ENCODE measurements around the gene MYF6.

The MYF6 gene

DNA sequence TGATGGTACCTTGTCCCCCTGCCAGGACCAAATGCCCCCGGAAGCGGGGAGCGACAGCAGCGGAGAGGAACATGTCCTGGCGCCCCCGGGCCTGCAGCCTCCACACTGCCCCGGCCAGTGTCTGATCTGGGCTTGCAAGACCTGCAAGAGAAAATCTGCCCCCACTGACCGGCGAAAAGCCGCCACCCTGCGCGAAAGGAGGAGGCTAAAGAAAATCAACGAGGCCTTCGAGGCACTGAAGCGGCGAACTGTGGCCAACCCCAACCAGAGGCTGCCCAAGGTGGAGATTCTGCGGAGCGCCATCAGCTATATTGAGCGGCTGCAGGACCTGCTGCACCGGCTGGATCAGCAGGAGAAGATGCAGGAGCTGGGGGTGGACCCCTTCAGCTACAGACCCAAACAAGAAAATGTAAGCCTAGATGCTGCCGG, 410 bp downstream of the MYF6 start:
- no peak for TF ChIP-seq YY1 (IDR thresholded peaks at IDR 0.05; ENCODE audit: insufficient read depth, insufficient read length)
- TF ChIP-seq ZNF274 (IDR thresholded peaks at IDR 0.05; ENCODE audit: low read depth, low read length), result no peak
- TF ChIP-seq SUZ12 (IDR thresholded peaks at IDR 0.05; ENCODE audit: extremely low read depth, insufficient read depth, insufficient read length), result no peak
- H3K4me3 ChIP-seq (ENCODE audit: insufficient read length, low read depth), result no peak overlapping the region
- DNase-seq (ENCODE audit: low read depth, low spot score), result no peak
- no peak overlapping the region for H3K9ac ChIP-seq (ENCODE audit: insufficient read length, low read depth)
- no peaks in the 10 kb centered on the region for H3K4me1 ChIP-seq (ENCODE audit: insufficient read depth, insufficient read length)
- no peaks in the 10 kb centered on the region for H3K27me3 ChIP-seq (ENCODE audit: insufficient read depth, insufficient read length)
- H3K36me3 ChIP-seq (ENCODE audit: insufficient read depth, insufficient read length, low read length), result no peaks in the 10 kb centered on the region
- peaks cover 5% of the 10 kb centered on the region; the same call in 1 of the 2 replicates for H3K9me3 ChIP-seq (ENCODE audit: insufficient read depth, low read length)

GRCh38 chr12:80708259-80708974, 983 bp downstream of the MYF6 start:
- no peak overlapping the region for H3K9ac ChIP-seq (ENCODE audit: insufficient read length, low read depth)
- no peak for DNase-seq (ENCODE audit: low read depth, low spot score)
- no peak for TF ChIP-seq YY1 (IDR thresholded peaks at IDR 0.05; ENCODE audit: insufficient read depth, insufficient read length)
- no peak for TF ChIP-seq ZNF274 (IDR thresholded peaks at IDR 0.05; ENCODE audit: low read depth, low read length)
- no peak for TF ChIP-seq SUZ12 (IDR thresholded peaks at IDR 0.05; ENCODE audit: extremely low read depth, insufficient read depth, insufficient read length)
- H3K27me3 ChIP-seq (ENCODE audit: insufficient read depth, insufficient read length), result no peaks in the 10 kb centered on the region
- H3K36me3 ChIP-seq (ENCODE audit: insufficient read depth, insufficient read length, low read length), result no peaks in the 10 kb centered on the region
- H3K4me3 ChIP-seq (ENCODE audit: insufficient read length, low read depth), result no peak overlapping the region
- H3K9me3 ChIP-seq (ENCODE audit: insufficient read depth, low read length), result peaks cover 5% of the 10 kb centered on the region; the same call in 1 of the 2 replicates
- H3K4me1 ChIP-seq (ENCODE audit: insufficient read depth, insufficient read length), result no peaks in the 10 kb centered on the region

- Histone ChIP-seq H3K27me3 (ENCODE audit: insufficient read depth, insufficient read length) (no peaks in the 10 kb centered on the region), H3K4me1 (ENCODE audit: insufficient read depth, insufficient read length) (no peaks in the 10 kb centered on the region)
Measured at GRCh38 chr12:80708975-80709328, 1.5 kb downstream of the MYF6 start.

DNA sequence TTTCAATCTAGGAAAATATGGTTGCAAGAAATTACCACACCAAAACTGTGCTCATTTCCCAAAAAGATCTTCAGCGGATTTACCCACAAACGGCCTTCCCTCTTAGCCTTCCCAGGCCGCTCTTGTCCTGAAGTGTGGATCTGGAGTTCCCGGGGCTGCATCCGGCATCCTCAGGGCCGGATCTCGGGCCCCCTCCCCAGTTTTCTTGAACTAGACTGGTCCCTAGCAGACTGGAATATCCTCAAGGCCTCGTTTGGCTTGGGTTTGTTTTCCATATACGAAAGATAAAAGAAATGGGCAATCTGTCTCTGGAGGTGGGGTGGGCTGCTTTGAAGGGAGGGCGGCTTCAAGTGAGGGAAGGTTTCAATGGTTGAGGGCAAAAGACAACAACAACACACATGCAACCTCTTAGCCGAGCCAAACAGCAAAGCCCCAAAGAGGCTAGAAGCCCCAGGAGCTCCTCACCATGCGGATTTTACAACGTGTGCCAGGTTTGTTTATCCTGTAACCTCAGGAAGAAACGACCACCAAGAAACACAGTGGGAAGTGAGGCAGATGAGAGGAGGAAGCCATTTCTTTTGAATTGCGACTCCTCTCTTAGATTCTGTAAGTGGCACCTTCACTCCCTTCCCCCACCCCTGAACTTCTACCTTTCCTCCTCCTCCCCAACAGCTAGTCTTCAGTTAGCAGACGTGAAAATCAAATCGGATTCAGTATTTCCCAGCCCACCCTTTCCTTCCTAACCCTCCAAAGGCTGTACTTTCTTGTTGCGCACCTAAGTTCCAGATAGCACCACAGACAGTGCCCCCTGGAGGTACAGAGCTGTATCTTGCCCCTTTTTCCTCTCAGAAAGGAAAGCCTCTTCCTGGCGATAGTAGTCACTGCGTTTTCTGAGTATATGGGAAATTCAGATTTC, 2.6 kb downstream of the MYF6 start:
- TF ChIP-seq ZNF274 (IDR thresholded peaks at IDR 0.05; ENCODE audit: low read depth, low read length) (no peak), YY1 (IDR thresholded peaks at IDR 0.05; ENCODE audit: insufficient read depth, insufficient read length) (no peak), SUZ12 (IDR thresholded peaks at IDR 0.05; ENCODE audit: extremely low read depth, insufficient read depth, insufficient read length) (no peak)
- H3K9ac ChIP-seq (ENCODE audit: insufficient read length, low read depth), result no peak overlapping the region
- peak; percentile 35 for DNase-seq (ENCODE audit: low read depth, low spot score)
- H3K36me3 ChIP-seq (ENCODE audit: insufficient read depth, insufficient read length, low read length), result no peaks in the 10 kb centered on the region
- peaks cover 5% of the 10 kb centered on the region; the same call in 1 of the 2 replicates for H3K9me3 ChIP-seq (ENCODE audit: insufficient read depth, low read length)
- peaks cover 2% of the 10 kb centered on the region for H3K4me1 ChIP-seq (ENCODE audit: insufficient read depth, insufficient read length)
- H3K4me3 ChIP-seq (ENCODE audit: insufficient read length, low read depth), result no peak overlapping the region
- H3K27me3 ChIP-seq (ENCODE audit: insufficient read depth, insufficient read length), result no peaks in the 10 kb centered on the region

More at GRCh38 chr12:80708975-80709328, 1.5 kb downstream of the MYF6 start:
- no peak for DNase-seq (ENCODE audit: low read depth, low spot score)
- Histone ChIP-seq H3K9ac (ENCODE audit: insufficient read length, low read depth) (no peak overlapping the region), H3K4me3 (ENCODE audit: insufficient read length, low read depth) (no peak overlapping the region), H3K36me3 (ENCODE audit: insufficient read depth, insufficient read length, low read length) (no peaks in the 10 kb centered on the region), H3K9me3 (ENCODE audit: insufficient read depth, low read length) (peaks cover 5% of the 10 kb centered on the region; the same call in 1 of the 2 replicates)
- TF ChIP-seq ZNF274 (IDR thresholded peaks at IDR 0.05; ENCODE audit: low read depth, low read length), result no peak
- TF ChIP-seq YY1 (IDR thresholded peaks at IDR 0.05; ENCODE audit: insufficient read depth, insufficient read length), result no peak
- no peak for TF ChIP-seq SUZ12 (IDR thresholded peaks at IDR 0.05; ENCODE audit: extremely low read depth, insufficient read depth, insufficient read length)

DNA sequence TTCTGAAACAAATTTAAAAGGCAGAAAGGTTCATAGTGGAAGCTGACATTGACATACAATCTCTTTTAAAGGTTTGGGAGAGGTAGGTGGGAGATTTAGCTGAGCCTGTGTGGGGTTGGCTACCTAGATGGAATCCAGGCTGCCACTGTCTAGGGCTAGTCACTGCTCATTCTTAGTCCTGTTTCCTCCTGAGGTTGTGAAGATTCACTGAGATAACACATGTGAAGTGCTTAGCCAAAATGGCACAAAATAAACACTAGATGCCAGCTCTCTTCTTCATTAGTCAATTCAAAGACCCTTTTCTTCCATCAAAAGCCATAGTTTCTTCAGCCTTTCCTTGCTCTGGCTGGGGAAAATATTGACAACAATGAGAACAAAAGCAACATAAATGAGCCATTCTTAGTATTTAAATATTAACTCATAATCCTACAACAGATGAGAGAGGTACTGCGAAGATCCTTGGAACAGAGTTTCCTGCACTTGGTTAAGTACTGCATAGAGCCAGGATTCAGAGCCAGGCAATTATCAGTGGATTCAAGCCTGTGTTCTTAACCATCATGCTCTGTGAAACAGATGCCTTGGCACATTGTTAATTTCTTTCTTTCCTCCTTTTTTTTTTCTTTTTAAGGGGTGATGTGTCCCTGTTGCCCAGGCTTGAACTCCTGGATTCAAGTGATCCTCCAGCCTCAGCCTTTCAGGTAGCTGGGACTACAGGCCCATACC, 3.5 kb downstream of the MYF6 start:
- no peak overlapping the region for H3K4me3 ChIP-seq (ENCODE audit: insufficient read length, low read depth)
- H3K36me3 ChIP-seq (ENCODE audit: insufficient read depth, insufficient read length, low read length), result no peaks in the 10 kb centered on the region
- no peak for DNase-seq (ENCODE audit: low read depth, low spot score)
- no peak overlapping the region for H3K9ac ChIP-seq (ENCODE audit: insufficient read length, low read depth)
- TF ChIP-seq ZNF274 (IDR thresholded peaks at IDR 0.05; ENCODE audit: low read depth, low read length), result no peak
- no peak for TF ChIP-seq YY1 (IDR thresholded peaks at IDR 0.05; ENCODE audit: insufficient read depth, insufficient read length)
- no peak for TF ChIP-seq SUZ12 (IDR thresholded peaks at IDR 0.05; ENCODE audit: extremely low read depth, insufficient read depth, insufficient read length)
- H3K9me3 ChIP-seq (ENCODE audit: insufficient read depth, low read length), result peaks cover 5% of the 10 kb centered on the region; the same call in 1 of the 2 replicates
- peaks cover 5% of the 10 kb centered on the region for H3K4me1 ChIP-seq (ENCODE audit: insufficient read depth, insufficient read length)
- no peaks in the 10 kb centered on the region for H3K27me3 ChIP-seq (ENCODE audit: insufficient read depth, insufficient read length)

GRCh38 chr12:80711866-80712265, 4.4 kb downstream of the MYF6 start:
- DNase-seq (ENCODE audit: low read depth, low spot score), result no peak
- Histone ChIP-seq H3K9me3 (ENCODE audit: insufficient read depth, low read length) (peaks cover 6% of the 10 kb centered on the region; the same call in 1 of the 2 replicates), H3K4me1 (ENCODE audit: insufficient read depth, insufficient read length) (peaks cover 5% of the 10 kb centered on the region), H3K9ac (ENCODE audit: insufficient read length, low read depth) (no peak overlapping the region), H3K36me3 (ENCODE audit: insufficient read depth, insufficient read length, low read length) (no peaks in the 10 kb centered on the region), H3K27me3 (ENCODE audit: insufficient read depth, insufficient read length) (no peaks in the 10 kb centered on the region), H3K4me3 (ENCODE audit: insufficient read length, low read depth) (no peak overlapping the region)
- TF ChIP-seq SUZ12 (IDR thresholded peaks at IDR 0.05; ENCODE audit: extremely low read depth, insufficient read depth, insufficient read length) (no peak), YY1 (IDR thresholded peaks at IDR 0.05; ENCODE audit: insufficient read depth, insufficient read length) (no peak), ZNF274 (IDR thresholded peaks at IDR 0.05; ENCODE audit: low read depth, low read length) (no peak)
